ENCODE measurements around the gene SLC16A8.

The SLC16A8 gene, protein sequence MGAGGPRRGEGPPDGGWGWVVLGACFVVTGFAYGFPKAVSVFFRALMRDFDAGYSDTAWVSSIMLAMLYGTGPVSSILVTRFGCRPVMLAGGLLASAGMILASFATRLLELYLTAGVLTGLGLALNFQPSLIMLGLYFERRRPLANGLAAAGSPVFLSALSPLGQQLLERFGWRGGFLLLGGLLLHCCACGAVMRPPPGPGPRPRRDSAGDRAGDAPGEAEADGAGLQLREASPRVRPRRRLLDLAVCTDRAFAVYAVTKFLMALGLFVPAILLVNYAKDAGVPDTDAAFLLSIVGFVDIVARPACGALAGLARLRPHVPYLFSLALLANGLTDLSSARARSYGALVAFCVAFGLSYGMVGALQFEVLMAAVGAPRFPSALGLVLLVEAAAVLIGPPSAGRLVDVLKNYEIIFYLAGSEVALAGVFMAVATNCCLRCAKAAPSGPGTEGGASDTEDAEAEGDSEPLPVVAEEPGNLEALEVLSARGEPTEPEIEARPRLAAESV

GRCh38 chr22:38083931-38084631 is at the start of gene SLC16A8:
TSS of gene SLC16A8 (minus strand) at chr22:38084184. CDS start at chr22:38082873, 1,311 bp downstream.
- Histone ChIP-seq H3K9ac (ENCODE audit: insufficient read length) (no peak within 1 kb of the TSS), H3K27ac (no peak within 1 kb of the TSS), H3K4me3 (no peak within 1 kb of the TSS), H3K36me3 (ENCODE audit: insufficient read depth, low read length) (no peaks in the 10 kb centered on the region), H3K9me3 (ENCODE audit: low read depth, low read length) (no peaks in the 10 kb centered on the region)
- DNase-seq (ENCODE audit: low read depth, low spot score), result no peak
- TF ChIP-seq POLR2AphosphoS5 (IDR thresholded peaks at IDR 0.05; ENCODE audit: borderline replicate concordance, low read depth, low read length), result no peak
- TF ChIP-seq FOXP2 (optimal IDR thresholded peaks at IDR 0.05; ENCODE audit: control extremely low read depth, extremely low read length, insufficient read depth), result no peak
- TF ChIP-seq EZH2 (IDR thresholded peaks at IDR 0.05), result no peak

DNA sequence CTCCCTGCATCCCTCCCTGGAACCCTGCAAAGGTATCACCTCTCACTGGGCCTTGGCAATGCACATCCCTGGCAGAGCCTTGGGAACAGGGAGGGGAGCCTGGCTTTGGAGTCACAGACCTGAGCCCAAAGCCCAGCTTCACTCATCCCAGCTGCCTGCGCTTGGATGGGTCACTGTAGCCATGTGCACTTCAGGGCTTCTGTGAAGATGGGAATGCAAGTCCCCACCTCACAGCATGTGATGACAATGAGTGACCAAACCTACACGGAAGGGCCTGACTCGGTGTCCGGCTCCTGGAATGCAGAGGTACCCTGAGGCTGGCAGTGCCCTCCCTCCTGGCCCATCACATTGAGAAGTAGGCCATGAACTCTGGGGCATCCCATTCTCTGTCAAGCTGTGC is 49.3 kb upstream of the SLC16A8 start:
- no peak for DNase-seq (ENCODE audit: low read depth, low spot score)
- Histone ChIP-seq H3K27ac (no peak overlapping the region), H3K36me3 (ENCODE audit: insufficient read depth, low read length) (no peaks in the 10 kb centered on the region), H3K9me3 (ENCODE audit: low read depth, low read length) (no peaks in the 10 kb centered on the region), H3K9ac (ENCODE audit: insufficient read length) (no peak overlapping the region), H3K4me3 (no peak overlapping the region)
- TF ChIP-seq FOXP2 (optimal IDR thresholded peaks at IDR 0.05; ENCODE audit: control extremely low read depth, extremely low read length, insufficient read depth), result no peak
- no peak for TF ChIP-seq POLR2AphosphoS5 (IDR thresholded peaks at IDR 0.05; ENCODE audit: borderline replicate concordance, low read depth, low read length)
- no peak for TF ChIP-seq EZH2 (IDR thresholded peaks at IDR 0.05)

DNA sequence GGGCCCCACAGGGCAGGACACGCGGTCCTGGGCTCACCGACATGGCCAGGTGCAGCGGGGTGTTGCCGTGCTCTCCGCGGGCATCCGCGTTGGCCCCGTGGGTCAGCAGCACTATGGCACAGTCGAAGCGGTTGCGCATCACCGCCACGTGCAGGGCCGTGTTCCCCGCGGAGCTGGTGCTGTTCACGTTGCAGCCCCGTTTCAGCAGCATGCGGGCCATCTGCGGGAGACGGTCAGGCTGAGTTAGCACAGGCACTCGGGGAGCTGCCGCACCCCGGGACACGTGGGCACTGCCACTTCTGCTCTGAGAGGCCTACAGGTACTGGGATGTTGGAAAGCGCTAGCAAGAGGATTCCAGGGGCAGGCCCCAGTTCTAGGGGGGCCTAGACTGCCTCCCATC is 48.8 kb upstream of the SLC16A8 start:
- Histone ChIP-seq H3K9me3 (ENCODE audit: low read depth, low read length) (no peaks in the 10 kb centered on the region), H3K9ac (ENCODE audit: insufficient read length) (no peak overlapping the region), H3K4me3 (no peak overlapping the region), H3K27ac (no peak overlapping the region), H3K36me3 (ENCODE audit: insufficient read depth, low read length) (no peaks in the 10 kb centered on the region)
- DNase-seq (ENCODE audit: low read depth, low spot score), result no peak
- TF ChIP-seq FOXP2 (optimal IDR thresholded peaks at IDR 0.05; ENCODE audit: control extremely low read depth, extremely low read length, insufficient read depth), result no peak
- no peak for TF ChIP-seq EZH2 (IDR thresholded peaks at IDR 0.05)
- TF ChIP-seq POLR2AphosphoS5 (IDR thresholded peaks at IDR 0.05; ENCODE audit: borderline replicate concordance, low read depth, low read length), result no peak

- H3K9ac ChIP-seq (ENCODE audit: insufficient read length), result no peak overlapping the region
- H3K27ac ChIP-seq, result no peak overlapping the region
- no peak for DNase-seq (ENCODE audit: low read depth, low spot score)
- no peaks in the 10 kb centered on the region for H3K9me3 ChIP-seq (ENCODE audit: low read depth, low read length)
- TF ChIP-seq EZH2 (IDR thresholded peaks at IDR 0.05) (no peak), FOXP2 (optimal IDR thresholded peaks at IDR 0.05; ENCODE audit: control extremely low read depth, extremely low read length, insufficient read depth) (no peak), POLR2AphosphoS5 (IDR thresholded peaks at IDR 0.05; ENCODE audit: borderline replicate concordance, low read depth, low read length) (no peak)
- no peak overlapping the region for H3K4me3 ChIP-seq
- no peaks in the 10 kb centered on the region for H3K36me3 ChIP-seq (ENCODE audit: insufficient read depth, low read length)
Observed at GRCh38 chr22:38132136-38132535, 48.2 kb upstream of the SLC16A8 start.

DNA sequence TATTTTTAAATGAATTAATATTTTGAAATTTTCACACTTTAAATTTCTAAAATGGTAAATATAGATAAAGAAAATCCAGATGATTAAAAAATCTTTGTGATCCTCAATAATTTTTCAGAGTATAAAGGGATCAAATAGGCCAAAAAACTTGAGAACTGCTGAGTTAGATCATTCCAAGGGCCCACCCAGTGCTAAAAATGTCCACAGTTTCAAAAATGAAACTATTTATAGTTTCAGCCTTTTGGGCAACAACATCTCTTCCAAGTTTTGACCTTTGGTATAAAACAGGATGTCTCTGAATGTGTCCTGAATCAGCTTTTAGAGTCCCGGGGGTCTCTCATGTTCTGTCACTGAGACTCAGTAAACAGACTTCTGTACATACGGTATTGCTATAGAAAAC is 47.4 kb upstream of the SLC16A8 start:
- TF ChIP-seq FOXP2 (optimal IDR thresholded peaks at IDR 0.05; ENCODE audit: control extremely low read depth, extremely low read length, insufficient read depth), result no peak
- Histone ChIP-seq H3K36me3 (ENCODE audit: insufficient read depth, low read length) (no peaks in the 10 kb centered on the region), H3K4me3 (no peak overlapping the region), H3K27ac (no peak overlapping the region), H3K9me3 (ENCODE audit: low read depth, low read length) (no peaks in the 10 kb centered on the region), H3K9ac (ENCODE audit: insufficient read length) (no peak overlapping the region)
- DNase-seq (ENCODE audit: low read depth, low spot score), result no peak

DNA sequence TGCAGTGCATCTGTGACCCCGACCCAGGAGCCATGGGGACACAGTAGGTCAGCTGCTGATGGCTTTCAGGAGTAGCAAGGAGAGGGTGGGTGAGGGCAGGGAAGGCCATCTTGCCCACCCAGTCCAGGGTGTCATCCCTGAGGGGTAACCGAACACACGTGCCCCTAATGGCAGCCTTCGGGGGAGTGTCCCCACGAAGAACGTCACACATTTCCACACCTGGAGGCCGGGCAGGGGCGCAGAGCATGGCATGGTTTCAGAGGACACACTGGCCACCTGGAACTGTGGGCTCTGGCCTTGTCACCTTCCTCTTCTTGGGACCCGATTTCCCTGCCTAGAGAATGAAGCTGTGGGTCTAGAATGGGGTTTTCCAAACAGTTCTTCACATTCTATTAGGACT is 45.9 kb upstream of the SLC16A8 start:
- no peak overlapping the region for H3K9ac ChIP-seq (ENCODE audit: insufficient read length)
- no peaks in the 10 kb centered on the region for H3K36me3 ChIP-seq (ENCODE audit: insufficient read depth, low read length)
- H3K4me3 ChIP-seq, result no peak overlapping the region
- no peaks in the 10 kb centered on the region for H3K9me3 ChIP-seq (ENCODE audit: low read depth, low read length)
- no peak overlapping the region for H3K27ac ChIP-seq
- no peak for DNase-seq (ENCODE audit: low read depth, low spot score)
- TF ChIP-seq EZH2 (IDR thresholded peaks at IDR 0.05) (no peak), POLR2AphosphoS5 (IDR thresholded peaks at IDR 0.05; ENCODE audit: borderline replicate concordance, low read depth, low read length) (no peak), FOXP2 (optimal IDR thresholded peaks at IDR 0.05; ENCODE audit: control extremely low read depth, extremely low read length, insufficient read depth) (no peak)

GRCh38 chr22:38129021-38129420 is 45.0 kb upstream of the SLC16A8 start:
- no peaks in the 10 kb centered on the region for H3K36me3 ChIP-seq (ENCODE audit: insufficient read depth, low read length)
- TF ChIP-seq FOXP2 (optimal IDR thresholded peaks at IDR 0.05; ENCODE audit: control extremely low read depth, extremely low read length, insufficient read depth), result no peak
- no peak for TF ChIP-seq EZH2 (IDR thresholded peaks at IDR 0.05)
- no peak for TF ChIP-seq POLR2AphosphoS5 (IDR thresholded peaks at IDR 0.05; ENCODE audit: borderline replicate concordance, low read depth, low read length)
- H3K4me3 ChIP-seq, result no peak overlapping the region
- H3K9me3 ChIP-seq (ENCODE audit: low read depth, low read length), result no peaks in the 10 kb centered on the region
- no peak for DNase-seq (ENCODE audit: low read depth, low spot score)
- no peak overlapping the region for H3K9ac ChIP-seq (ENCODE audit: insufficient read length)
- H3K27ac ChIP-seq, result no peak overlapping the region

- DNase-seq (ENCODE audit: low read depth, low spot score), result no peak
- TF ChIP-seq EZH2 (IDR thresholded peaks at IDR 0.05) (no peak), FOXP2 (optimal IDR thresholded peaks at IDR 0.05; ENCODE audit: control extremely low read depth, extremely low read length, insufficient read depth) (no peak), POLR2AphosphoS5 (IDR thresholded peaks at IDR 0.05; ENCODE audit: borderline replicate concordance, low read depth, low read length) (no peak)
- H3K4me3 ChIP-seq, result no peak overlapping the region
- H3K9ac ChIP-seq (ENCODE audit: insufficient read length), result no peak overlapping the region
- no peak overlapping the region for H3K27ac ChIP-seq
- H3K36me3 ChIP-seq (ENCODE audit: insufficient read depth, low read length), result no peaks in the 10 kb centered on the region
- H3K9me3 ChIP-seq (ENCODE audit: low read depth, low read length), result no peaks in the 10 kb centered on the region
Observed at GRCh38 chr22:38127869-38128268, 43.9 kb upstream of the SLC16A8 start.
